Neural cell (in vitro differentiated cells): ENCODE data around the gene DOK4. TPM values are rescaled to one million over a fixed set of nuclear protein-coding genes. Genes with fewer than 3 reads are reported as not detected.

Source experiments
- H2AFZ ChIP-seq: fragments of 200-600, 300-800 bp; sonication (generic), shearing (Covaris generic); 2 replicates; pipeline ENCODE4 v1.6.0; 2014; ENCODE audit warnings: low read depth, mild to moderate bottlenecking, antibody characterized with exemption, low read length, moderate library complexity
- H3F3A ChIP-seq: fragments of 200-600 bp; shearing (Covaris generic); 2 replicates; pipeline ENCODE4 v1.6.1; 2016; ENCODE audit warnings: mild to moderate bottlenecking, moderate library complexity, mixed read lengths, antibody characterized with exemption, low read length; ENCODE audit not compliant: insufficient read depth, poor library complexity, severe bottlenecking
- H3K27ac ChIP-seq: fragments of 200-600, 300-800 bp; sonication (generic), shearing (Covaris generic); 2 replicates; pipeline ENCODE4 v1.5.1; 2014; ENCODE audit warnings: mild to moderate bottlenecking, low read length, moderate library complexity
- H3K27me3 ChIP-seq: fragments of 300-800, 200-600 bp; sonication (generic), shearing (Covaris generic); 2 replicates; pipeline ENCODE4 v1.6.0; 2014; ENCODE audit warnings: mild to moderate bottlenecking, low read depth, low read length, moderate library complexity; ENCODE audit not compliant: insufficient read depth
- H3K36me3 ChIP-seq: fragments of 300-800, 200-600 bp; sonication (generic), shearing (Covaris generic); 2 replicates; pipeline ENCODE4 v1.5.1; 2014; ENCODE audit warnings: mild to moderate bottlenecking, antibody characterized with exemption, low read length, moderate library complexity; ENCODE audit not compliant: insufficient read depth
- H3K4me2 ChIP-seq: fragments of 300-800, 200-600 bp; sonication (generic), shearing (Covaris generic); 2 replicates; pipeline ENCODE4 v1.6.0; 2014; ENCODE audit warnings: mild to moderate bottlenecking, low read length
- H3K4me3 ChIP-seq: fragments of 300-800, 200-600 bp; sonication (generic), shearing (Covaris generic); 2 replicates; pipeline ENCODE4 v1.5.1; 2014; ENCODE audit warnings: mild to moderate bottlenecking, low read length, moderate library complexity
- H3K79me2 ChIP-seq: fragments of 200-600 bp; shearing (Covaris generic); replicated peaks from 2 replicates; pipeline ENCODE4 v1.6.0; 2014; ENCODE audit warnings: mild to moderate bottlenecking, low read length, moderate library complexity; ENCODE audit not compliant: insufficient read depth
- H3K9ac ChIP-seq: fragments of 300-800, 200-600 bp; sonication (generic), shearing (Covaris generic); 2 replicates; pipeline ENCODE4 v1.6.1; 2016; ENCODE audit warnings: mild to moderate bottlenecking, low read length, mixed read lengths
- H3K9me2 ChIP-seq: fragments of 200-600 bp; shearing (Covaris generic); 2 replicates; pipeline ENCODE4 v1.6.1; 2016; ENCODE audit warnings: mild to moderate bottlenecking, low read length, mixed read lengths; ENCODE audit not compliant: insufficient read depth
- H3K9me3 ChIP-seq: fragments of 200-600, 300-800 bp; sonication (generic), shearing (Covaris generic); 2 replicates; pipeline ENCODE4 v1.6.1; 2016; ENCODE audit warnings: mild to moderate bottlenecking, mixed run types, low read length, moderate library complexity, mixed read lengths
- H4K20me1 ChIP-seq: fragments of 200-600 bp; shearing (Covaris generic); 2 replicates; pipeline ENCODE4 v1.6.1; 2016; ENCODE audit warnings: mild to moderate bottlenecking, mixed run types; ENCODE audit not compliant: insufficient read depth
- EP300 ChIP-seq: fragments of 450-650 bp; conservative IDR thresholded peaks from 2 replicates; pipeline ENCODE4 v1.6.1; 2014; ENCODE audit warnings: antibody characterized with exemption, mild to moderate bottlenecking, moderate library complexity; ENCODE audit not compliant: poor library complexity, severe bottlenecking
- EZH2 ChIP-seq: fragments of 200-600, 300-800 bp; shearing (Covaris generic), sonication (generic); IDR thresholded peaks from 2 replicates; pipeline ENCODE4 v1.6.1; 2014; ENCODE audit warnings: antibody characterized with exemption, low read length, borderline replicate concordance, mild to moderate bottlenecking; ENCODE audit not compliant: insufficient read depth, poor library complexity, severe bottlenecking
- MXI1 ChIP-seq: fragments of 450-650 bp; conservative IDR thresholded peaks from 2 replicates; pipeline ENCODE4 v1.6.1; 2014; ENCODE audit warnings: antibody characterized with exemption, mild to moderate bottlenecking; ENCODE audit not compliant: poor library complexity, severe bottlenecking
- POLR2AphosphoS5 ChIP-seq: IDR thresholded peaks from 2 replicates; pipeline ENCODE4 v1.6.1; 2012
- RAD21 ChIP-seq: fragments of 450-650 bp; conservative IDR thresholded peaks from 2 replicates; pipeline ENCODE4 v1.6.1; 2014; ENCODE audit warnings: antibody characterized with exemption, mild to moderate bottlenecking, moderate library complexity
- SMC3 ChIP-seq: fragments of 450-650 bp; conservative IDR thresholded peaks from 2 replicates; pipeline ENCODE4 v1.6.1; 2014; ENCODE audit warnings: antibody characterized with exemption, mild to moderate bottlenecking, moderate library complexity; ENCODE audit not compliant: poor library complexity
- TAF1 ChIP-seq: IDR thresholded peaks from 2 replicates; pipeline ENCODE4 v1.6.1; 2012; ENCODE audit warnings: low read depth
- polyA plus RNA-seq: library from polyadenylated mRNA; depleted of rRNA; stranded (reverse); fragments of >200 nt; gene quantifications from 2 replicates; pipeline ENCODE4 v1.2.3, GENCODE V29; 2014
- TF ChIP-seq, protein P1 (sequence below): IDR thresholded peaks from 2 replicates; pipeline ENCODE4 v1.6.1; 2012; ENCODE audit warnings: borderline replicate concordance
- TF ChIP-seq, protein P2 (sequence below): fragments of 450-650 bp; IDR thresholded peaks from 2 replicates; pipeline ENCODE4 v1.5.1; 2014; ENCODE audit warnings: antibody characterized with exemption, mild to moderate bottlenecking, moderate library complexity; ENCODE audit not compliant: poor library complexity, severe bottlenecking

Gene DOK4
- polyA plus RNA-seq, 1 donor from 2014 or later: 214 TPM

DNA sequence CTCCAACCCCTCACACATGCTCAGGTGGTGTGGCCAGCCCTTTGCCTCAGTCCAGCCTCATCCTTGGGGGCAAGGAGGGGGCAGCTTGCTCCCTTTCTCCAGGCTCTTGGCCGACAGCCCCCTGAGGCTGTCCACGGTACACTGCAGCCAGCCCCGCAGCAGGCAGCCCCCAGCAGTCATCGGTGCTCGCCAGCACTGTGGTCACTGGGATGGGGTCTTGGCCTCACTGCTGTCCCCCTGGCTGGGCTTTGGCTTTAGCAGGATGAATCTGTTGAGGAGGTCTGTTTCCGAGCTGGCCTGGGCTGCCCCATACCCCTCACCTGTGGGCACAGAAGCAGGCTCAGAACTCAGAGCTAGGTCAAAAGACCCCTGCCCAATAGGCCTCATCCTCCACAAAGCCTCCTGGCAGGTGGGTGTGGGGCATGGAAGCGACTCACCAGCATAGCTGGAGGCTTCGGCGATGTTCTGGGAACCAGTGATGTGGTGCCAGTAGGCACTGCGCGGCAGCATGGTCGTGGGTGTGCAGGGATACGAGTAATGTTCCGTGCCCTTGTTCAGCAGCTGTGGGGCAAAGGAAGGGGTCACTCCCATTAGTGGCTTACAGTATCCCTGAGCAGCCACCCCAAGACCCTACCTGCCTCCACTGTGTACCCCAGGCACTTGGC, 13.0 kb downstream of the DOK4 start:
- Histone ChIP-seq H4K20me1 (peaks cover 4% of the 10 kb centered on the region), H3K9ac (no peak overlapping the region), H3K36me3 (no peaks in the 10 kb centered on the region), H3K27ac (no peak overlapping the region), H2AFZ (no peak overlapping the region), H3K9me2 (no peaks in the 10 kb centered on the region), H3K79me2 (peaks cover 19% of the 10 kb centered on the region), H3K4me2 (no peak overlapping the region), H3K4me3 (no peak overlapping the region), H3K27me3 (no peaks in the 10 kb centered on the region), H3K9me3 (no peaks in the 10 kb centered on the region), H3F3A (no peaks in the 10 kb centered on the region)
- TF ChIP-seq EP300 (no peak), EZH2 (no peak), SMC3 (no peak), TAF1 (no peak), POLR2AphosphoS5 (no peak), RAD21 (no peak), MXI1 (no peak)
- TF ChIP-seq, protein P1, sequence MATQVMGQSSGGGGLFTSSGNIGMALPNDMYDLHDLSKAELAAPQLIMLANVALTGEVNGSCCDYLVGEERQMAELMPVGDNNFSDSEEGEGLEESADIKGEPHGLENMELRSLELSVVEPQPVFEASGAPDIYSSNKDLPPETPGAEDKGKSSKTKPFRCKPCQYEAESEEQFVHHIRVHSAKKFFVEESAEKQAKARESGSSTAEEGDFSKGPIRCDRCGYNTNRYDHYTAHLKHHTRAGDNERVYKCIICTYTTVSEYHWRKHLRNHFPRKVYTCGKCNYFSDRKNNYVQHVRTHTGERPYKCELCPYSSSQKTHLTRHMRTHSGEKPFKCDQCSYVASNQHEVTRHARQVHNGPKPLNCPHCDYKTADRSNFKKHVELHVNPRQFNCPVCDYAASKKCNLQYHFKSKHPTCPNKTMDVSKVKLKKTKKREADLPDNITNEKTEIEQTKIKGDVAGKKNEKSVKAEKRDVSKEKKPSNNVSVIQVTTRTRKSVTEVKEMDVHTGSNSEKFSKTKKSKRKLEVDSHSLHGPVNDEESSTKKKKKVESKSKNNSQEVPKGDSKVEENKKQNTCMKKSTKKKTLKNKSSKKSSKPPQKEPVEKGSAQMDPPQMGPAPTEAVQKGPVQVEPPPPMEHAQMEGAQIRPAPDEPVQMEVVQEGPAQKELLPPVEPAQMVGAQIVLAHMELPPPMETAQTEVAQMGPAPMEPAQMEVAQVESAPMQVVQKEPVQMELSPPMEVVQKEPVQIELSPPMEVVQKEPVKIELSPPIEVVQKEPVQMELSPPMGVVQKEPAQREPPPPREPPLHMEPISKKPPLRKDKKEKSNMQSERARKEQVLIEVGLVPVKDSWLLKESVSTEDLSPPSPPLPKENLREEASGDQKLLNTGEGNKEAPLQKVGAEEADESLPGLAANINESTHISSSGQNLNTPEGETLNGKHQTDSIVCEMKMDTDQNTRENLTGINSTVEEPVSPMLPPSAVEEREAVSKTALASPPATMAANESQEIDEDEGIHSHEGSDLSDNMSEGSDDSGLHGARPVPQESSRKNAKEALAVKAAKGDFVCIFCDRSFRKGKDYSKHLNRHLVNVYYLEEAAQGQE: no peak
- TF ChIP-seq, protein P2, sequence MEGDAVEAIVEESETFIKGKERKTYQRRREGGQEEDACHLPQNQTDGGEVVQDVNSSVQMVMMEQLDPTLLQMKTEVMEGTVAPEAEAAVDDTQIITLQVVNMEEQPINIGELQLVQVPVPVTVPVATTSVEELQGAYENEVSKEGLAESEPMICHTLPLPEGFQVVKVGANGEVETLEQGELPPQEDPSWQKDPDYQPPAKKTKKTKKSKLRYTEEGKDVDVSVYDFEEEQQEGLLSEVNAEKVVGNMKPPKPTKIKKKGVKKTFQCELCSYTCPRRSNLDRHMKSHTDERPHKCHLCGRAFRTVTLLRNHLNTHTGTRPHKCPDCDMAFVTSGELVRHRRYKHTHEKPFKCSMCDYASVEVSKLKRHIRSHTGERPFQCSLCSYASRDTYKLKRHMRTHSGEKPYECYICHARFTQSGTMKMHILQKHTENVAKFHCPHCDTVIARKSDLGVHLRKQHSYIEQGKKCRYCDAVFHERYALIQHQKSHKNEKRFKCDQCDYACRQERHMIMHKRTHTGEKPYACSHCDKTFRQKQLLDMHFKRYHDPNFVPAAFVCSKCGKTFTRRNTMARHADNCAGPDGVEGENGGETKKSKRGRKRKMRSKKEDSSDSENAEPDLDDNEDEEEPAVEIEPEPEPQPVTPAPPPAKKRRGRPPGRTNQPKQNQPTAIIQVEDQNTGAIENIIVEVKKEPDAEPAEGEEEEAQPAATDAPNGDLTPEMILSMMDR: no peak

DNA sequence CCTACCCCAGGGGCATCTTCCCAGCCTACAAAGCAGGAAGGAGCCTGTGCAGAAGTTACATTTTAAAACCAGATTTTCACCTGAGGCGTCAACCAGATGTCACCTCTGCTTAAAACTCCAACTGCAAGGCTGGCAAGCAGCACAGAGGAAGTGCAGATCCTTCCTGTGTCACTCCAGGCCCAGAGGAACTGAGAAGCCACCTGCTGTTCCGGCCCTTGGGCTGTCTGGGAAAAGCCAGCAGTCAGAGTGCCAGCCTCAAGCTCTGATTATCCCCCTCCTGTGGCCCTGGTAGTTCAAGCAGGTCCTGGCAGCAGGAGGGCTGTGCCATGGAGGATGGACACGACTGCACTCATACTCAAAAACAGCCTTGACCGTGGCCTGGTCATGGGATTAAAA, 13.6 kb downstream of the DOK4 start:
- no peaks in the 10 kb centered on the region for H3K9me3 ChIP-seq
- H3K27ac ChIP-seq: no peak overlapping the region
- no peak overlapping the region for H3K9ac ChIP-seq
- H2AFZ ChIP-seq: no peak overlapping the region
- no peak overlapping the region for H3K4me2 ChIP-seq
- H4K20me1 ChIP-seq: peaks cover 4% of the 10 kb centered on the region
- no peaks in the 10 kb centered on the region for H3K27me3 ChIP-seq
- peaks cover 14% of the 10 kb centered on the region for H3K79me2 ChIP-seq
- H3F3A ChIP-seq: no peaks in the 10 kb centered on the region
- no peaks in the 10 kb centered on the region for H3K9me2 ChIP-seq
- TF ChIP-seq POLR2AphosphoS5: peak; percentile 3
- TF ChIP-seq SMC3: no peak
- TF ChIP-seq, protein P2: no peak
- no peak for TF ChIP-seq RAD21
- no peak overlapping the region for H3K4me3 ChIP-seq
- H3K36me3 ChIP-seq: no peaks in the 10 kb centered on the region
